Fibroblast of the aortic adventitia (primary cell): ENCODE results near the gene EML1. TPM values are rescaled to one million over a fixed set of nuclear protein-coding genes. Genes with fewer than 3 reads are reported as not detected.

Experiments
- DNase-seq: peaks from one replicate; pipeline ENCODE4 v3.0.0-alpha.2; 2010; ENCODE audit warnings: low read depth
- H3K4me3 ChIP-seq: 2 replicates; pipeline ENCODE4 v1.5.1; 2011; ENCODE audit warnings: low read depth, mild to moderate bottlenecking, control low read depth, low read length, moderate library complexity
- total RNA-seq: library from RNA; depleted of rRNA; stranded (reverse); fragments of >200 nt; gene quantifications from 2 replicates; pipeline ENCODE4 v1.2.3, GENCODE V29; 2012; ENCODE audit warnings: low replicate concordance
- TF ChIP-seq, protein P1 (sequence below): IDR thresholded peaks from 2 replicates; pipeline ENCODE4 v1.5.1; 2011; ENCODE audit warnings: mild to moderate bottlenecking, low read length, control low read depth, inconsistent platforms; ENCODE audit not compliant: insufficient read depth

Gene EML1
- total RNA-seq, 1 donor: 80.3 TPM

DNA sequence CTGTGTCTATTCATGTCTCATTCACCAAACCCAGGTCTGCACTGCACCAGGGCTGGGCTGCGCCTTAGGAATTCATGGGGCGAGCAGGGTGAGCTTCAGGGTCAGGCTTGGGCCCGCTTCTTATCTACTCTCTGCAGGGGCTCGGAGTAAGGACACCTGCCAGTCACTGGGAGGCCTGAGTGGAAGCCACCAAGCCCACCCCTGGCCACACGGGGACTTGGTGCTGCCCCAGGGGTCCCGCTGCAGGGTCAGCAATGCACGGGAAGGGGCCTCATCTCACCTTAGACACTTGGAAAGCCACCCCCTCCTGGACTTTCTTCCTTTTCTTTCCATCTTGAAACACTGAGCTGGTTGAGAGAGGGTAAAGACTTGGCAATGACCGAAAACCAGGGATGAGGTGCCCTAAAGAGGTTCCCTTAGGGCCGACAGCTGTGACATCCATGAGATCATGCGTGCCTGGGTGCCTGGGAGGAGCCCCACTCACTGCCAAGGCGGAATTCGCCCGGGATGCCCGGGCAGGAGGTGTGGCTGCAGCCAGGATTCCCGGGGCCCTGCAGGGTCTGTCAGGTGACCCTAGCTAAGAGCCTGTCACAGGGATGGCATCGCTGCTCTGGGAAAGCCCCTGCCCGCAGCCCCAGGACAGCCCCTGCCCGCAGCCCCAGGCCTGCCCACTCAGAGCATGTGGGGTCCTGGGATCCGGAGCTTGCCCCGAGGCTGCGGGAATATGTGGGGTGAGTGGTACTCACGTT, 45.5 kb upstream of the EML1 start:
- DNase-seq: no peak
- H3K4me3 ChIP-seq: no peak overlapping the region
- TF ChIP-seq, protein P1, sequence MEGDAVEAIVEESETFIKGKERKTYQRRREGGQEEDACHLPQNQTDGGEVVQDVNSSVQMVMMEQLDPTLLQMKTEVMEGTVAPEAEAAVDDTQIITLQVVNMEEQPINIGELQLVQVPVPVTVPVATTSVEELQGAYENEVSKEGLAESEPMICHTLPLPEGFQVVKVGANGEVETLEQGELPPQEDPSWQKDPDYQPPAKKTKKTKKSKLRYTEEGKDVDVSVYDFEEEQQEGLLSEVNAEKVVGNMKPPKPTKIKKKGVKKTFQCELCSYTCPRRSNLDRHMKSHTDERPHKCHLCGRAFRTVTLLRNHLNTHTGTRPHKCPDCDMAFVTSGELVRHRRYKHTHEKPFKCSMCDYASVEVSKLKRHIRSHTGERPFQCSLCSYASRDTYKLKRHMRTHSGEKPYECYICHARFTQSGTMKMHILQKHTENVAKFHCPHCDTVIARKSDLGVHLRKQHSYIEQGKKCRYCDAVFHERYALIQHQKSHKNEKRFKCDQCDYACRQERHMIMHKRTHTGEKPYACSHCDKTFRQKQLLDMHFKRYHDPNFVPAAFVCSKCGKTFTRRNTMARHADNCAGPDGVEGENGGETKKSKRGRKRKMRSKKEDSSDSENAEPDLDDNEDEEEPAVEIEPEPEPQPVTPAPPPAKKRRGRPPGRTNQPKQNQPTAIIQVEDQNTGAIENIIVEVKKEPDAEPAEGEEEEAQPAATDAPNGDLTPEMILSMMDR: no peak

DNA sequence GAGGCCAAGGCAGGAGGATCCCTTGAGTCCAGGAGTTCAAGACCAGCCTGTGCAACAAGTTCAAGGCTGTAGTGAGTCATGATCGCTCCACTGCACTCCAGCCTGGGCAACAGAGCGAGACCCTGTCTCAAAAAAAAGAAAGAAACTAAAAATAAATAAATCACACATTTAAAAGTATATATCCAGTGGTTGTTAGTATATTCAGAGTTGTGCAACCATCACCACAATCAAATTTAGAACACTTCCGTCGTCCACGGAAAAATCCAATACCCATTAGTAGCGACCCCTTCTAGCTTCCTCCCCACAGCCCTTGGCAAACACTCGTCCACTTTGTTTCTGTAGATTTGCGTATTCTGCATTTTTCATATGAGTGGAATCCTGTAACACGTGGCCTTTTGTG, 44.7 kb upstream of the EML1 start:
- DNase-seq: no peak
- TF ChIP-seq, protein P1: no peak
- no peak overlapping the region for H3K4me3 ChIP-seq

DNA sequence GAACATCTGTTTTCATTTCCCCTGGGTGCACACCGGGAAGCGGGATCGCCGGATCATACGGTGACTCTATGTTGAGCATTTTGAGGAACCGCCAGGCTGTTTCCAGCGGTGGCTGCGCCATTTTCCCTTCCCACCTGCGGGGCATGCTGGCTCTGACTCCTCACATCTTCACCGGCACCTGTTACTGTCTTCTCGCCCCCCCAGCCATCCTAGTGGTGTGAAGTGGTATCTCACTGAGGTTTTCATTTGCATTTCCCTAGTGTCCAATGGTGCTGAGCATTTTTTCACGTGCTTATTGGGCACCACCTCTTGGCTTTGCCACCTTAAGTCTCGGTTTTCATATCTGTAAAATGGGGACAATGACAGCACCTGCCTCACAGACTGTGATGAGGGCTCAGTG, 44.1 kb upstream of the EML1 start:
- TF ChIP-seq, protein P1: peak; percentile 45
- H3K4me3 ChIP-seq: no peak overlapping the region
- no peak for DNase-seq

DNA sequence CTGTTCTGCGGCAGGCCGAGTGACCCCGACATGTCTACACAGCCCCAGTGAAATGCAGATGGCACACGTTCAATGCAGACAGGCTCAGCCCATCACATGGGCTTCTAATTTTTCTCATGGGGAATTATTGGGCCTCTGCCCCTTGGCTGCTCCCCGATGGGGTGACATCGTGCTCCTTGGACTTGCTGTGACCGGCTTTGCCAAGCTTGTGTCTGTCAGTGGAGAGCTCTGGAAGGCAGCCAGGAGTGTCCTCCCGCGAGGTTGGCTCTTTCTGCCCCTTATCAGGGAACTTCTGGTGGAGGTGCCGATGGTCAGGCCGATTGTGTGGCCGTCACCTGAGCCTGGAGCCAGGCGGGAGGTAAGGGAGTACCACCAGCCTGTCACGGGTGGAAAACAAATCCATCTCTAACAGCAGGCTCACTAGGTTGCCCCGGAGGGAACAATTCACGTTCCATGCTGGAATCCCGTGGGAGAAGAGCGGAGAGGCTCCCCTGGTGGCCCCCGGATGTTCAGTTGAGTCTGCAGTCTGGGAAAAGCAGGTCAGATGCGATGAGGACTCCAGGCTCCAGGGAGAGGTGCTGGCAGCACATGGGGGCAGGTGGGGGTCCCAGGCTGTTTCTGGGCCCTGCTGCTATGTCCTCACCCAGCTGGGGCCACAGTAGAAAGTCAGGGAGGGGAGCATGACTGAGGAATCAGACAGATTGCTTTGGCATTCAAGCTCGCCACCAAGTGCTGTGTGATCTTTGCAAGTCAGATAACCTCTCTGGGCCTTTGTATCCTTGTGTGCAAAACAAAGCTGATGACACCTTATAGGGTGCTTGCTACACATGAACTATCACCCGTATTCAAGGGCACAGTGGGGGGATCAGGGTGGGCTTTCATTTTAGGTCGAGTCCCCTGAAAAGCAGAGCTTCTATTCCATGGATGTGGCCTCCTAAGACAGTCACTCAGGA, 43.2 kb upstream of the EML1 start:
- DNase-seq: peak; percentile 60

DNA sequence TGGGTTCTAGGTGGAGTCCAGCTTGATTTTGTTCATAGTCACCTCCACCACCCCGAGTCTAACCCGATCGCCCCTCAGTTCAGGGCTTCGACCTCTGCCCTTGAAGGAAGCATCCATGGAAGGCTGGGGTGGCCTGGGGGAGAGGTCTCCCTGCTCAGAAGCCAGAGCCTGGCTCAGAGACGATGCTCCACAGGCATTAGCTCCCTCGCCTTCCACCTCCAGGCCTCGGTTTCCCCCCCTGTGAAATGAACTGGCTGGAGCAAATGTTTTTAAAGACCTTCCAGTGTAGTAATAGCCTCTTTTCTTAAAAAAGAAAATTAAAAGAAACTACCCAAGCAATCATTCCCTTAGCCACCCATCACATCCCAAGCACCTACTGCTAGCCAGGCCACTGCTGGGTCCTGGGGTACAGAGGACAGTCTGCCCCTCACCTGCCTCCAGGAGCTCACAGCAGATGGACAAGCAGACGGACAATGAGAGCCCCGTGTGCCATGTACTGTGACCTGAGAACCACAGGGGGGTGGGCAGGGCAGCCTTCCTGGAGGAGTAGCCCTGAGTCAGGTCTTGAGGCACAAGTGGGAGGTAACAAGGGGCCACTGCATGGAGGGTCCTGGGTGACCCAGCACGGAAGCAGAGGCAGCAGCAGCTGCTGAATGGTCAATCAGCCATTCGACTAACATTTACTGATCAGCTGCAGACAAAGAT, 42.3 kb upstream of the EML1 start:
- no peak for DNase-seq
- no peak overlapping the region for H3K4me3 ChIP-seq
- TF ChIP-seq, protein P1: no peak

More for the DNA sequence above, 43.2 kb upstream of the EML1 start:
- TF ChIP-seq, protein P1: no peak
- no peak overlapping the region for H3K4me3 ChIP-seq
